ENCODE data around the gene ATL2. TPM values are rescaled to one million over a fixed set of nuclear protein-coding genes. Genes with fewer than 3 reads are reported as not detected.
"Not testable (repeated sequence)": the region's sequence is repeated elsewhere in the genome, so short reads cannot be mapped to it uniquely, and the experiment has no call there.

The ATL2 gene
- total and polyA plus RNA-seq, 7 donors: 19.8 to 98.9 (median 59.2) TPM

GRCh38 chr2:38322224-38322914, 54.7 kb downstream of the ATL2 start:
- ATAC-seq (no peak), DNase-seq (no peak)
- Histone ChIP-seq H3K27me3 (ENCODE audit: insufficient read depth in 3 of 3, low read length in 2 of 3) (no peaks in the 10 kb centered on the region), H3K36me3 (ENCODE audit: insufficient read depth in 1 of 2, low read depth in 1 of 2) (peaks cover 0 to 16% of the 10 kb centered on the region in 2 donors), H3K9me3 (no peaks in the 10 kb centered on the region), H3K27ac (no peak overlapping the region), H3K4me1 (peaks cover 18% of the 10 kb centered on the region), H3K4me3 (no peak overlapping the region)
- intact Hi-C loops (cut with DNase I): loop anchor here in 1 of 2 donors (10.0 kb wide), 1 partner anchor 52 kb away; the partner anchor contains the start of gene ATL2
- no peak for TF ChIP-seq CTCF (IDR thresholded peaks at IDR 0.05)

GRCh38 chr2:38319240-38319639, 57.8 kb downstream of the ATL2 start:
- not testable (repeated sequence) for H3K27ac ChIP-seq; H3K9me3 ChIP-seq; H3K4me1 ChIP-seq; H3K27me3 ChIP-seq (ENCODE audit: insufficient read depth in 3 of 3, low read length in 2 of 3); DNase-seq; H3K4me3 ChIP-seq
- peaks cover 6 to 44% of the 10 kb centered on the region in 2 donors for H3K36me3 ChIP-seq (ENCODE audit: insufficient read depth in 1 of 2, low read depth in 1 of 2)
- WGBS, 3 donors: 53 to 68% (median 61%) methylated on average over 5 of the region's 5 CpGs
- intact Hi-C loops (cut with DNase I): loop anchor here (5.0 to 10.0 kb wide), 4 partner anchors 126 to 423 kb away; no protein-coding TSS in a partner anchor
- ATAC-seq: peak in 1 of 4 donors; percentile 28

- TF ChIP-seq CTCF (IDR thresholded peaks at IDR 0.05): no peak
- Histone ChIP-seq H3K36me3 (ENCODE audit: insufficient read depth in 1 of 2, low read depth in 1 of 2) (peaks cover 10 to 59% of the 10 kb centered on the region in 2 donors), H3K27ac (no peak overlapping the region), H3K9me3 (no peaks in the 10 kb centered on the region), H3K4me1 (peaks cover 8% of the 10 kb centered on the region), H3K27me3 (ENCODE audit: insufficient read depth in 3 of 3, low read length in 2 of 3) (no peaks in the 10 kb centered on the region), H3K4me3 (no peak overlapping the region)
- DNase-seq (no peak), ATAC-seq (no peak)
- intact Hi-C loops (cut with DNase I): loop anchor here (5.0 to 10.0 kb wide), 4 partner anchors 127 to 425 kb away; no protein-coding TSS in a partner anchor
Measured at GRCh38 chr2:38317725-38318124, 59.3 kb downstream of the ATL2 start.

- ATAC-seq (peak; percentile 59 to 88 (median 77)), DNase-seq (no peak)
- Histone ChIP-seq H3K36me3 (ENCODE audit: insufficient read depth in 1 of 2, low read depth in 1 of 2) (peaks cover 10 to 78% of the 10 kb centered on the region in 2 donors), H3K27me3 (ENCODE audit: insufficient read depth in 3 of 3, low read length in 2 of 3) (no peaks in the 10 kb centered on the region), H3K27ac (no peak overlapping the region), H3K4me1 (peaks cover 8% of the 10 kb centered on the region), H3K4me3 (no peak overlapping the region), H3K9me3 (no peaks in the 10 kb centered on the region)
- intact Hi-C loops (cut with DNase I): loop anchor here (5.0 to 10.0 kb wide), 4 partner anchors 129 to 426 kb away; no protein-coding TSS in a partner anchor
- WGBS, 3 donors: 39 to 63% (median 56%) methylated on average over 2 of the region's 2 CpGs
- peak; percentile 76 for TF ChIP-seq CTCF (IDR thresholded peaks at IDR 0.05)
Measured at GRCh38 chr2:38315707-38316333, 61.3 kb downstream of the ATL2 start.

GRCh38 chr2:38308821-38309220, 68.3 kb downstream of the ATL2 start:
- no peaks in the 10 kb centered on the region for H3K27me3 ChIP-seq (ENCODE audit: insufficient read depth in 3 of 3, low read length in 2 of 3)
- ATAC-seq (no peak), DNase-seq (no peak)
- no peaks in the 10 kb centered on the region for H3K9me3 ChIP-seq
- intact Hi-C loops (cut with DNase I): no loop called here
- no peak for TF ChIP-seq CTCF (IDR thresholded peaks at IDR 0.05)
- no peaks in the 10 kb centered on the region for H3K4me1 ChIP-seq
- no peak overlapping the region for H3K4me3 ChIP-seq
- 95 to 97% (median 96%) methylated on average over 1 of the region's 1 CpG for WGBS, 3 donors
- H3K36me3 ChIP-seq (ENCODE audit: insufficient read depth in 1 of 2, low read depth in 1 of 2): peaks cover 3 to 81% of the 10 kb centered on the region in 2 donors
- no peak overlapping the region for H3K27ac ChIP-seq
